ENCODE measurements around the gene TRAF2.

DNA sequence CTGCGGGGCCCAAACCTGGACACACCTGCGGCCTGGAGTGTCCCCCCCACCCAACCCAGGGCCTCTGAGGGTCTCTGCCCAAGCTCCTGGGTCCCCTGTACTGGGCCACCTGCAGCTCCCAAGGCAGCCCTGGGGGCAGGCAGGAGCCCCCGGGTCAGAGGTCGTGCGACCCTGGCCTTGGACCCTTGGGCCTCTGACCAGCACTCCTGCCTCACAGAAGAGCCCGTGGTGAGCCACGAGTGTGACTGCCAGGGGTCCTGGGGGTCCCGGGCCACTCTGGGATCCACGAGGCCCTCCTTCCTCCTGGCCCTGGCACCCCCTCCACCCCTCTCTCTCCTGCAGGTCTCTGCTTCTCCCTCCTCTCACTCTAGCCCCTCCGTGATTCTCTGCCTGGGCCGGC lies 86.0 kb downstream of the TRAF2 start:
- TF ChIP-seq, protein P1, sequence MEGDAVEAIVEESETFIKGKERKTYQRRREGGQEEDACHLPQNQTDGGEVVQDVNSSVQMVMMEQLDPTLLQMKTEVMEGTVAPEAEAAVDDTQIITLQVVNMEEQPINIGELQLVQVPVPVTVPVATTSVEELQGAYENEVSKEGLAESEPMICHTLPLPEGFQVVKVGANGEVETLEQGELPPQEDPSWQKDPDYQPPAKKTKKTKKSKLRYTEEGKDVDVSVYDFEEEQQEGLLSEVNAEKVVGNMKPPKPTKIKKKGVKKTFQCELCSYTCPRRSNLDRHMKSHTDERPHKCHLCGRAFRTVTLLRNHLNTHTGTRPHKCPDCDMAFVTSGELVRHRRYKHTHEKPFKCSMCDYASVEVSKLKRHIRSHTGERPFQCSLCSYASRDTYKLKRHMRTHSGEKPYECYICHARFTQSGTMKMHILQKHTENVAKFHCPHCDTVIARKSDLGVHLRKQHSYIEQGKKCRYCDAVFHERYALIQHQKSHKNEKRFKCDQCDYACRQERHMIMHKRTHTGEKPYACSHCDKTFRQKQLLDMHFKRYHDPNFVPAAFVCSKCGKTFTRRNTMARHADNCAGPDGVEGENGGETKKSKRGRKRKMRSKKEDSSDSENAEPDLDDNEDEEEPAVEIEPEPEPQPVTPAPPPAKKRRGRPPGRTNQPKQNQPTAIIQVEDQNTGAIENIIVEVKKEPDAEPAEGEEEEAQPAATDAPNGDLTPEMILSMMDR (IDR thresholded peaks at IDR 0.05 in 8 of 11, conservative IDR thresholded peaks at IDR 0.05 in 3 of 11): no peak
- no peak for TF ChIP-seq POLR2AphosphoS5 (IDR thresholded peaks at IDR 0.05)

Measured in spleen (tissue), 7 donors.